Activated CD4-positive, alpha-beta T cell treated with anti-CD3 and anti-CD28 coated beads, Interleukin-2, amount 50 U/mL, for 1 hour (primary cell): ENCODE data around the gene SLC25A19.
A peak's percentile ranks its signal among the peaks of the same experiment; 100 is the strongest.

Source experiments
- DNase-seq: peaks from one replicate; pipeline ENCODE4 v3.0.0-alpha.2; 2020

The SLC25A19 gene

GRCh38 chr17:75289115-75289831, at the start of gene SLC25A19:
Gene SLC25A19 (minus strand): TSS chr17:75289433. CDS start chr17:75286764, 2,669 bp downstream.
- peak; percentile 95 for DNase-seq

- DNase-seq = no peak
These were observed 49.1 kb upstream of the SLC25A19 start for GRCh38 chr17:75338335-75338734.

- DNase-seq = no peak
These were observed 46.1 kb upstream of the SLC25A19 start for GRCh38 chr17:75335315-75335714.

GRCh38 chr17:75334723-75335122, 45.5 kb upstream of the SLC25A19 start:
- no peak for DNase-seq

- no peak for DNase-seq
These were observed 42.4 kb upstream of the SLC25A19 start for GRCh38 chr17:75331671-75332070.

- DNase-seq = no peak
These were observed 38.5 kb upstream of the SLC25A19 start for GRCh38 chr17:75327757-75328156.

- DNase-seq = no peak
These were observed 37.1 kb upstream of the SLC25A19 start for GRCh38 chr17:75326226-75326848.

GRCh38 chr17:75325827-75326225, 36.6 kb upstream of the SLC25A19 start:
- no peak for DNase-seq

- no peak for DNase-seq
These were observed 36.1 kb upstream of the SLC25A19 start for GRCh38 chr17:75325348-75325747.

GRCh38 chr17:75321506-75321905, 32.3 kb upstream of the SLC25A19 start:
- DNase-seq = no peak

GRCh38 chr17:75319904-75320691, 30.9 kb upstream of the SLC25A19 start:
- no peak for DNase-seq

GRCh38 chr17:75318615-75319222, 29.5 kb upstream of the SLC25A19 start:
- no peak for DNase-seq

GRCh38 chr17:75318211-75318610, 29.0 kb upstream of the SLC25A19 start:
- no peak for DNase-seq

GRCh38 chr17:75317671-75318070, 28.4 kb upstream of the SLC25A19 start:
- DNase-seq = no peak

- DNase-seq = no peak
These were observed 27.0 kb upstream of the SLC25A19 start for GRCh38 chr17:75316253-75316652.

GRCh38 chr17:75315541-75316243, 26.5 kb upstream of the SLC25A19 start:
- DNase-seq = no peak

- no peak for DNase-seq
These were observed 24.8 kb upstream of the SLC25A19 start for GRCh38 chr17:75313941-75314551.

GRCh38 chr17:75308732-75309629, 19.7 kb upstream of the SLC25A19 start:
- no peak for DNase-seq

GRCh38 chr17:75307957-75308731, 18.9 kb upstream of the SLC25A19 start:
- DNase-seq = no peak

- no peak for DNase-seq
These were observed 12.4 kb upstream of the SLC25A19 start for GRCh38 chr17:75301502-75302206.
